Right cardiac atrium (tissue), 5 donors: ENCODE measurements around the gene UFM1. TPM values are rescaled to one million over a fixed set of nuclear protein-coding genes. Genes with fewer than 3 reads are reported as not detected.
"Not testable (repeated sequence)": the region's sequence is repeated elsewhere in the genome, so short reads cannot be mapped to it uniquely, and the experiment has no call there.

Source experiments
- ATAC-seq, 2 donors: fragments of 200-7000 bp; cut with Tn5 transposase; one replicate each; pipeline versions ENCODE4 v1.8.0 to v1.9.1; 2020; ENCODE audit warnings: moderate library complexity in 2 of 2, mild to moderate bottlenecking in 1 of 2
- DNase-seq, 3 donors: peaks; one replicate each; pipeline ENCODE4 v3.0.0-alpha.2; 2020
- H3K27ac ChIP-seq: one replicate; pipeline ENCODE4 v1.5.1; 2013; ENCODE audit warnings: mild to moderate bottlenecking, low read length, control low read depth, moderate library complexity
- H3K27me3 ChIP-seq: one replicate; pipeline ENCODE4 v1.6.1; 2013; ENCODE audit not compliant: control insufficient read depth, insufficient read depth
- H3K4me1 ChIP-seq: one replicate; pipeline ENCODE4 v1.6.1; 2013; ENCODE audit warnings: low read length; ENCODE audit not compliant: control insufficient read depth, insufficient read depth
- H3K4me3 ChIP-seq: one replicate; pipeline ENCODE4 v1.5.1; 2013; ENCODE audit warnings: low read length, control low read depth
- H3K9me3 ChIP-seq: one replicate; pipeline ENCODE4 v1.6.1; 2013; ENCODE audit warnings: low read length; ENCODE audit not compliant: control insufficient read depth
- WGBS: extraction: QIAGEN DNeasy Blood & Tissue Kit; methylation state at CpG from one replicate; pipeline ENCODE4 v1.1.7; 2013; 5-methylcytosine and 5-hydroxymethylcytosine counted together
- intact Hi-C, 4 donors: fragments of 100-400 bp; cut with DNase I; formaldehyde crosslinking; loops; one replicate each; pipeline versions ENCODE4 v1.11.0 to v1.14.0; 2022 to 2023
- long read RNA-seq, 4 donors: library from polyadenylated mRNA; unstranded; transcript quantifications; one replicate each; pipeline ENCODE4 v2.0.0, GENCODE V29; 2020 to 2021
- polyA plus RNA-seq: library from polyadenylated mRNA; stranded (reverse); fragments of 200-250 nt; gene quantifications from one replicate; pipeline ENCODE4 v1.2.3, GENCODE V29; 2013
- total RNA-seq, 4 donors: library from RNA; stranded (reverse); fragmentation: NEBNext Ultra II Directional; extraction: Animal tissue kit (Norgen Biotek cat#: 25700); gene quantifications; one replicate each; pipeline ENCODE4 v1.2.1, GENCODE V29; 2021
- donor health status: healthy with polysubstance abuse.
- donor health status: DM: no; HTN: yes; CAD: no.
- donor health status: DM: no; HTN: no; CAD: no.
- donor health status: DM: no; HTN: yes; CAD: no; lungs with severe emphysema.
- donor health status: DM: yes; HTN: yes; CAD: no.

The UFM1 gene
- total RNA-seq (10 to 100 TPM; 28.6 to 52.6 (median 31.1) TPM), polyA plus RNA-seq (24.4 TPM)
- long read RNA-seq, donor 1, transcript UFM1-201 (6 exons, 3,138 nt): major isoform, 80 of 98 reads
- long read RNA-seq, donor 1, partial matches to known transcripts: 9 of 98 reads
- long read RNA-seq, donor 1, other reads (novel, unspliced or antisense): 8 of 98 reads
- long read RNA-seq, donor 2, transcript UFM1-201 (6 exons, 3,138 nt): major isoform, 26 of 38 reads
- long read RNA-seq, donor 2, partial matches to known transcripts: 3 of 38 reads
- long read RNA-seq, donor 2, other reads (novel, unspliced or antisense): 8 of 38 reads
- long read RNA-seq, donor 3, transcript UFM1-201 (6 exons, 3,138 nt): major isoform, 237 of 311 reads
- long read RNA-seq, donor 3, transcript UFM1-202 (6 exons, 846 nt): minor isoform, 6 of 311 reads
- long read RNA-seq, donor 3, partial matches to known transcripts: 27 of 311 reads
- long read RNA-seq, donor 3, other reads (novel, unspliced or antisense): 38 of 311 reads
- long read RNA-seq, donor 4, transcript UFM1-201 (6 exons, 3,138 nt): major isoform, 31 of 41 reads
- long read RNA-seq, donor 4, partial matches to known transcripts: 7 of 41 reads
- long read RNA-seq, donor 4, other reads (novel, unspliced or antisense): 3 of 41 reads

GRCh38 chr13:38349390-38350113, at the start of gene UFM1:
TSS of gene UFM1 (plus strand) at chr13:38349851. CDS start at chr13:38349920, 69 bp downstream.
- H3K27ac ChIP-seq: peak within 1 kb of the TSS; percentile 77
- WGBS: under 1% methylated on average over 41 of the region's 41 CpGs
- peak within 1 kb of the TSS; percentile 55 for H3K4me3 ChIP-seq
- no peaks in the 10 kb centered on the region for H3K9me3 ChIP-seq
- ATAC-seq (peak; percentile 100), DNase-seq (peak; percentile 94 to 96 (median 95))
- H3K4me1 ChIP-seq: peaks cover 1% of the 10 kb centered on the region
- no peaks in the 10 kb centered on the region for H3K27me3 ChIP-seq
- intact Hi-C loops: no loop called here

GRCh38 chr13:38301236-38301635, 48.4 kb upstream of the UFM1 start:
- Histone ChIP-seq H3K27me3 (no peaks in the 10 kb centered on the region), H3K4me1 (no peaks in the 10 kb centered on the region), H3K9me3 (no peaks in the 10 kb centered on the region), H3K27ac (no peak overlapping the region), H3K4me3 (no peak overlapping the region)
- DNase-seq (no peak), ATAC-seq (no peak)
- 87% methylated on average over 4 of the region's 4 CpGs for WGBS
- intact Hi-C loops: no loop called here

GRCh38 chr13:38303816-38304320, 45.8 kb upstream of the UFM1 start:
- Histone ChIP-seq H3K4me1 (no peaks in the 10 kb centered on the region), H3K4me3 (no peak overlapping the region), H3K27me3 (no peaks in the 10 kb centered on the region), H3K9me3 (no peaks in the 10 kb centered on the region), H3K27ac (no peak overlapping the region)
- intact Hi-C loops: no loop called here
- WGBS: 45% methylated on average over 2 of the region's 2 CpGs
- no peak for ATAC-seq
- DNase-seq: no peak

GRCh38 chr13:38308736-38309135, 40.9 kb upstream of the UFM1 start:
- no peak overlapping the region for H3K27ac ChIP-seq
- WGBS: 97% methylated on average over 2 of the region's 2 CpGs
- no peak overlapping the region for H3K4me3 ChIP-seq
- no peaks in the 10 kb centered on the region for H3K27me3 ChIP-seq
- no peaks in the 10 kb centered on the region for H3K9me3 ChIP-seq
- H3K4me1 ChIP-seq: no peaks in the 10 kb centered on the region
- ATAC-seq (no peak), DNase-seq (no peak)
- intact Hi-C loops: no loop called here

GRCh38 chr13:38309397-38309796, 40.3 kb upstream of the UFM1 start:
- Histone ChIP-seq H3K27ac (no peak overlapping the region), H3K4me1 (no peaks in the 10 kb centered on the region), H3K27me3 (no peaks in the 10 kb centered on the region), H3K9me3 (no peaks in the 10 kb centered on the region), H3K4me3 (no peak overlapping the region)
- DNase-seq (no peak), ATAC-seq (no peak)
- intact Hi-C loops: no loop called here

GRCh38 chr13:38311175-38311574, 38.5 kb upstream of the UFM1 start:
- ATAC-seq, H3K4me3 ChIP-seq, intact Hi-C loops, H3K9me3 ChIP-seq, DNase-seq, H3K4me1 ChIP-seq, H3K27me3 ChIP-seq, H3K27ac ChIP-seq: not testable (repeated sequence)
- WGBS: 96% methylated on average over 10 of the region's 10 CpGs

- intact Hi-C loops: no loop called here
- ATAC-seq: no peak
- H3K27ac ChIP-seq: no peak overlapping the region
Observed at GRCh38 chr13:38316129-38316528, 33.5 kb upstream of the UFM1 start.

GRCh38 chr13:38321654-38322053, 28.0 kb upstream of the UFM1 start:
- ATAC-seq (no peak), DNase-seq (no peak)
- Histone ChIP-seq H3K4me3 (no peak overlapping the region), H3K4me1 (no peaks in the 10 kb centered on the region), H3K9me3 (no peaks in the 10 kb centered on the region), H3K27me3 (no peaks in the 10 kb centered on the region), H3K27ac (no peak overlapping the region)
- intact Hi-C loops: no loop called here
- WGBS: 91% methylated on average over 5 of the region's 5 CpGs

More at GRCh38 chr13:38316129-38316528, 33.5 kb upstream of the UFM1 start:
- Histone ChIP-seq H3K9me3 (no peaks in the 10 kb centered on the region), H3K27me3 (no peaks in the 10 kb centered on the region), H3K4me1 (no peaks in the 10 kb centered on the region), H3K4me3 (no peak overlapping the region)
- DNase-seq: no peak

GRCh38 chr13:38325426-38325825, 24.2 kb upstream of the UFM1 start:
- no peak for ATAC-seq
- H3K4me1 ChIP-seq: no peaks in the 10 kb centered on the region
- no peaks in the 10 kb centered on the region for H3K27me3 ChIP-seq
- intact Hi-C loops: no loop called here
- no peak for DNase-seq
- H3K27ac ChIP-seq: no peak overlapping the region
- WGBS: 96% methylated on average over 1 of the region's 1 CpG
- H3K9me3 ChIP-seq: no peaks in the 10 kb centered on the region
- H3K4me3 ChIP-seq: no peak overlapping the region

GRCh38 chr13:38328699-38329098, 21.0 kb upstream of the UFM1 start:
- H3K27me3 ChIP-seq: no peaks in the 10 kb centered on the region
- H3K9me3 ChIP-seq: no peaks in the 10 kb centered on the region
- no peak for DNase-seq
- no peak overlapping the region for H3K27ac ChIP-seq
- WGBS: 73% methylated on average over 2 of the region's 2 CpGs
- no peak overlapping the region for H3K4me3 ChIP-seq
- no peaks in the 10 kb centered on the region for H3K4me1 ChIP-seq
- no peak for ATAC-seq
- intact Hi-C loops: no loop called here

GRCh38 chr13:38334845-38335244, 14.8 kb upstream of the UFM1 start:
- Histone ChIP-seq H3K27me3 (no peaks in the 10 kb centered on the region), H3K9me3 (no peaks in the 10 kb centered on the region), H3K27ac (no peak overlapping the region), H3K4me1 (no peaks in the 10 kb centered on the region), H3K4me3 (no peak overlapping the region)
- 91% methylated on average over 2 of the region's 2 CpGs for WGBS
- intact Hi-C loops: no loop called here
- no peak for DNase-seq
- no peak for ATAC-seq
